ENCODE measurements around the gene MSN.

DNA sequence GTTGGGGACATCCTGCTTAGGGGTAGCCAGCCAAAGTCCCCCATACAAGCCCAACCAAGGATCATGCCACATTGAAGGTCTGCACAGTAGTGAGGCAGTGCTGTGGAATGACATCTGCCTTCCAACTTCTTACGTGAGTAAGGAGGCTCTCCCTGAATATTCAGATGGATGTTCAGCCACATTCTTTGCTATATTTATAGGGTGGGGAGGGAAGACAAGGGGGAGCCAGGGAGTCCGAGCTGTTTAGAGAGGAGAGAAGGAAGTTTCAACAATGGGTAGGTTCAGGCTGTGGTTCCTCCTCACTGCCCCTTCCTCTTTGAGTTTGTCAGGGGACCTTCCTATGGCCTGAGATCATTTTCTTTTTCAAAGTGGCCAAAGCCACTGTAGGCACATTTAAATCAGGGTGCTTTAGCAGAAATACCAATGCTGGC is 29.8 kb downstream of the MSN start:
- TF ChIP-seq, protein P1, sequence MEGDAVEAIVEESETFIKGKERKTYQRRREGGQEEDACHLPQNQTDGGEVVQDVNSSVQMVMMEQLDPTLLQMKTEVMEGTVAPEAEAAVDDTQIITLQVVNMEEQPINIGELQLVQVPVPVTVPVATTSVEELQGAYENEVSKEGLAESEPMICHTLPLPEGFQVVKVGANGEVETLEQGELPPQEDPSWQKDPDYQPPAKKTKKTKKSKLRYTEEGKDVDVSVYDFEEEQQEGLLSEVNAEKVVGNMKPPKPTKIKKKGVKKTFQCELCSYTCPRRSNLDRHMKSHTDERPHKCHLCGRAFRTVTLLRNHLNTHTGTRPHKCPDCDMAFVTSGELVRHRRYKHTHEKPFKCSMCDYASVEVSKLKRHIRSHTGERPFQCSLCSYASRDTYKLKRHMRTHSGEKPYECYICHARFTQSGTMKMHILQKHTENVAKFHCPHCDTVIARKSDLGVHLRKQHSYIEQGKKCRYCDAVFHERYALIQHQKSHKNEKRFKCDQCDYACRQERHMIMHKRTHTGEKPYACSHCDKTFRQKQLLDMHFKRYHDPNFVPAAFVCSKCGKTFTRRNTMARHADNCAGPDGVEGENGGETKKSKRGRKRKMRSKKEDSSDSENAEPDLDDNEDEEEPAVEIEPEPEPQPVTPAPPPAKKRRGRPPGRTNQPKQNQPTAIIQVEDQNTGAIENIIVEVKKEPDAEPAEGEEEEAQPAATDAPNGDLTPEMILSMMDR (IDR thresholded peaks at IDR 0.05) = no peak
- TF ChIP-seq EP300 (IDR thresholded peaks at IDR 0.05) = no peak
